ENCODE measurements around the gene ADAM10. TPM values are rescaled to one million over a fixed set of nuclear protein-coding genes. Genes with fewer than 3 reads are reported as not detected.

ADAM10 gene
- total RNA-seq, 1 experiment from 2014 or later, result 107 TPM

GRCh38 chr15:58583171-58583908, 166.2 kb downstream of the ADAM10 start:
- no peak for DNase-seq (ENCODE audit: low read depth)

- no peak for DNase-seq (ENCODE audit: low read depth)
Measured at GRCh38 chr15:58582160-58582559, 167.3 kb downstream of the ADAM10 start.

GRCh38 chr15:58576657-58577056, 172.8 kb downstream of the ADAM10 start:
- DNase-seq (ENCODE audit: low read depth), result no peak

GRCh38 chr15:58575045-58575786, 174.3 kb downstream of the ADAM10 start:
- no peak for DNase-seq (ENCODE audit: low read depth)

- no peak for DNase-seq (ENCODE audit: low read depth)
Measured at GRCh38 chr15:58574631-58575030, 174.9 kb downstream of the ADAM10 start.

GRCh38 chr15:58573270-58573669, 176.2 kb downstream of the ADAM10 start:
- no peak for DNase-seq (ENCODE audit: low read depth)

- no peak for DNase-seq (ENCODE audit: low read depth)
Measured at GRCh38 chr15:58572521-58572920, 177.0 kb downstream of the ADAM10 start.

- no peak for DNase-seq (ENCODE audit: low read depth)
Measured at GRCh38 chr15:58571491-58571890, 178.0 kb downstream of the ADAM10 start.

GRCh38 chr15:58569455-58569854, 180.1 kb downstream of the ADAM10 start:
- no peak for DNase-seq (ENCODE audit: low read depth)

GRCh38 chr15:58568157-58568571, 181.3 kb downstream of the ADAM10 start:
- peak; percentile 48 for DNase-seq (ENCODE audit: low read depth)

GRCh38 chr15:58566029-58566428, 183.5 kb downstream of the ADAM10 start:
- DNase-seq (ENCODE audit: low read depth), result no peak

- no peak for DNase-seq (ENCODE audit: low read depth)
Measured at GRCh38 chr15:58565619-58566018, 183.9 kb downstream of the ADAM10 start.

GRCh38 chr15:58564981-58565380, 184.5 kb downstream of the ADAM10 start:
- DNase-seq (ENCODE audit: low read depth), result no peak

- DNase-seq (ENCODE audit: low read depth), result no peak
Measured at GRCh38 chr15:58562135-58562534, 187.4 kb downstream of the ADAM10 start.

- DNase-seq (ENCODE audit: low read depth), result no peak
Measured at GRCh38 chr15:58561321-58561720, 188.2 kb downstream of the ADAM10 start.

GRCh38 chr15:58559904-58560588, 189.5 kb downstream of the ADAM10 start:
- no peak for DNase-seq (ENCODE audit: low read depth)

GRCh38 chr15:58558777-58559176, 190.7 kb downstream of the ADAM10 start:
- no peak for DNase-seq (ENCODE audit: low read depth)

GRCh38 chr15:58556541-58556940, 193.0 kb downstream of the ADAM10 start:
- no peak for DNase-seq (ENCODE audit: low read depth)

GRCh38 chr15:58556028-58556361, 193.5 kb downstream of the ADAM10 start:
- DNase-seq (ENCODE audit: low read depth), result no peak

- no peak for DNase-seq (ENCODE audit: low read depth)
Measured at GRCh38 chr15:58555162-58556027, 194.1 kb downstream of the ADAM10 start.

GRCh38 chr15:58554758-58555157, 194.7 kb downstream of the ADAM10 start:
- no peak for DNase-seq (ENCODE audit: low read depth)

All from M059J (cell line).